ENCODE data around the gene NMS. TPM values are rescaled to one million over a fixed set of nuclear protein-coding genes. Genes with fewer than 3 reads are reported as not detected.

The NMS gene
- total RNA-seq, 4 donors from 2014 or later, result not detected

DNA sequence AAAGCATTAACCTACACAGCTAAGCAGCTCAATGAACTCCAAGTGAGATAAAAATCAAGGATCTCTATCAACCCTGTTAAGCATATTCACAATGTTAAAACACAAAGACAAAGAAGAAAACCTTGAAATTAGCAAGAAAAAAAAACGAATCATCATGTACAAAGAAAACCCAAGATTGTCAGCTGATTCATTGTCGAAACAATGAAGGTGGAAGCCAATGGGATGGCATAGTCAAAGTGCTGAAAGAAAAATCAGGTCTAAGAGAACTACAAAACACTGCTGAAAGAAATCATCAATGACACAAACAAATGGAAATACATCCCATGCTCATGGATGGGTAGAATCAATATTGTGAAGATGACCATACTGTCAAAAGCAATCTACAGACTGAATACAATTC, 32.5 kb downstream of the NMS start:
- Histone ChIP-seq H3K9me3 (peaks cover 0 to 21% (median 9%) of the 10 kb centered on the region in 4 donors), H3K36me3 (no peaks in the 10 kb centered on the region), H3K27me3 (no peaks in the 10 kb centered on the region), H3K4me3 (no peak overlapping the region), H3K27ac (replicated peaks in 1 of 4) (no peak overlapping the region), H3K4me1 (no peaks in the 10 kb centered on the region)
- DNase-seq (ENCODE audit: extremely low spot score), result no peak
- intact Hi-C loops (cut with DNase I), result no loop called here
- WGBS, result 76% methylated on average over 2 of the region's 2 CpGs
- no peak for TF ChIP-seq POLR2AphosphoS5 (IDR thresholded peaks at IDR 0.05)
- TF ChIP-seq, protein P1, sequence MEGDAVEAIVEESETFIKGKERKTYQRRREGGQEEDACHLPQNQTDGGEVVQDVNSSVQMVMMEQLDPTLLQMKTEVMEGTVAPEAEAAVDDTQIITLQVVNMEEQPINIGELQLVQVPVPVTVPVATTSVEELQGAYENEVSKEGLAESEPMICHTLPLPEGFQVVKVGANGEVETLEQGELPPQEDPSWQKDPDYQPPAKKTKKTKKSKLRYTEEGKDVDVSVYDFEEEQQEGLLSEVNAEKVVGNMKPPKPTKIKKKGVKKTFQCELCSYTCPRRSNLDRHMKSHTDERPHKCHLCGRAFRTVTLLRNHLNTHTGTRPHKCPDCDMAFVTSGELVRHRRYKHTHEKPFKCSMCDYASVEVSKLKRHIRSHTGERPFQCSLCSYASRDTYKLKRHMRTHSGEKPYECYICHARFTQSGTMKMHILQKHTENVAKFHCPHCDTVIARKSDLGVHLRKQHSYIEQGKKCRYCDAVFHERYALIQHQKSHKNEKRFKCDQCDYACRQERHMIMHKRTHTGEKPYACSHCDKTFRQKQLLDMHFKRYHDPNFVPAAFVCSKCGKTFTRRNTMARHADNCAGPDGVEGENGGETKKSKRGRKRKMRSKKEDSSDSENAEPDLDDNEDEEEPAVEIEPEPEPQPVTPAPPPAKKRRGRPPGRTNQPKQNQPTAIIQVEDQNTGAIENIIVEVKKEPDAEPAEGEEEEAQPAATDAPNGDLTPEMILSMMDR (IDR thresholded peaks at IDR 0.05), result no peak
- no peak for TF ChIP-seq EP300 (IDR thresholded peaks at IDR 0.05)
- no peak for TF ChIP-seq POLR2A (IDR thresholded peaks at IDR 0.05; ENCODE audit: low read depth)

DNA sequence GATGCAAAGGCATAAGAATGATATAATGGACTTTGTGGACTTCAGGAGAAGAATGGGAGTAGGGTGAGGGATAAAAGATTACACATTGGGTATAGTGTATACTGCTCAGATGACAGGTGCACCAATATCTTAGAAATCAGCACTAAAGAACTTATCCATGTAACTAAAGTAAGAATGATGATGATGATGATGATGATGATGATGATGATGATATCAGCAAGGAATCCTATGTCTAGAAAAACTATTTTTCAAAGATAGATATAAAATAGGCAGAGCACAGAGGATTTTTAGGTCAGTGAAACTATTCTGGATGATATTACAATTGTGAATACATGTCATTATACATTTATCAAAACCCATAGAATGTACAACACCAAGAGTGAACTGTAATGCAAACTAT, 34.3 kb downstream of the NMS start:
- Histone ChIP-seq H3K27ac (replicated peaks in 1 of 4) (no peak overlapping the region), H3K4me1 (no peaks in the 10 kb centered on the region), H3K4me3 (no peak overlapping the region), H3K27me3 (no peaks in the 10 kb centered on the region), H3K9me3 (peaks cover 0 to 19% (median 14%) of the 10 kb centered on the region in 4 donors), H3K36me3 (no peaks in the 10 kb centered on the region)
- TF ChIP-seq EP300 (IDR thresholded peaks at IDR 0.05), result no peak
- DNase-seq (ENCODE audit: extremely low spot score), result no peak
- intact Hi-C loops (cut with DNase I), result no loop called here

DNA sequence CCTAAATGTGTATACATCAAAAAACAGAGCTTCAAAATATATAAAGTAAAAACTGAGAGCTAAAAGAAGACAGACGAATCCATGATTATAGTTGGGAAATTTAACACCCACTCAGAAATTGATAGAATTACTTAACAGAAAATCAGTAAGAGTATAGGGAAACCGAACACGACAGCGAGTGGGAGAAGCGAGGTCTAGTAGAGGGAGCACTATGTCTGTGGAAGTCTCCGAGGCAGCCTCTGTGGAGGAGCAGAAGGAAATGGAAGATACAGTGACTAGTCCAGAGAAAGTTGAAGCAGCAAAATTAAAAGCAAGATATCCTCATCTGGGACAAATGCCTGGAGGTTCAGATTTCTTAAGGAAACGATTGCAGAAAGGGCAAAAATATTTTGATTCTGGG, 38.8 kb downstream of the NMS start:
- TF ChIP-seq POLR2A (IDR thresholded peaks at IDR 0.05; ENCODE audit: low read depth), result no peak
- no peak for TF ChIP-seq EP300 (IDR thresholded peaks at IDR 0.05)
- TF ChIP-seq POLR2AphosphoS5 (IDR thresholded peaks at IDR 0.05), result no peak
- TF ChIP-seq, protein P1 (IDR thresholded peaks at IDR 0.05), result no peak
- intact Hi-C loops (cut with DNase I), result no loop called here
- peaks cover 0 to 19% (median 14%) of the 10 kb centered on the region in 4 donors for H3K9me3 ChIP-seq
- H3K27ac ChIP-seq (replicated peaks in 1 of 4), result no peak overlapping the region
- no peaks in the 10 kb centered on the region for H3K4me1 ChIP-seq
- DNase-seq (ENCODE audit: extremely low spot score), result no peak
- H3K4me3 ChIP-seq, result no peak overlapping the region
- H3K36me3 ChIP-seq, result no peaks in the 10 kb centered on the region
- no peaks in the 10 kb centered on the region for H3K27me3 ChIP-seq
- WGBS, result 83% methylated on average over 7 of the region's 7 CpGs

DNA sequence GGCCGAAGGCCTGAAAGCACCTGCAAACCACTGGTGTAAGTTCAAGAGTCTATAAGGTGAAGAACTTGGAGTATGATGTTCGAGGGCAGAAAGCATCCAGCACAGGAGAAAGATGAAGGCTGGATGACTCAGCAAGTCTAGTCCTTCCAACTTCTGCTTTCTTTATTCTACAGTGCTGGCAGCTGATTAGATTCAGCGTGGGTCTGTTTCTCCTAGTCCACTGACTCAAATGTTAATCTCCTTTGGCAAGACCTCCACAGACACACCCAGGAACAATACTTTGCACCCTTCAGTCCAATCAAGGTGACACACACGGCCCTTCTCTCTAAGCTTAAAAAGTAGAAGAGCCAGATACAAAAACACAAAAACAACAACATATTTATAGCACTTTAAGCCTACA, 43.4 kb downstream of the NMS start:
- H3K27ac ChIP-seq (replicated peaks in 1 of 4), result no peak overlapping the region
- no peaks in the 10 kb centered on the region for H3K36me3 ChIP-seq
- WGBS, result 56% methylated on average over 4 of the region's 4 CpGs
- H3K4me1 ChIP-seq, result no peaks in the 10 kb centered on the region
- H3K4me3 ChIP-seq, result no peak overlapping the region
- H3K9me3 ChIP-seq, result no peaks in the 10 kb centered on the region
- no peak for DNase-seq (ENCODE audit: extremely low spot score)
- intact Hi-C loops (cut with DNase I), result no loop called here
- H3K27me3 ChIP-seq, result no peaks in the 10 kb centered on the region
- TF ChIP-seq POLR2AphosphoS5 (IDR thresholded peaks at IDR 0.05), result no peak
- TF ChIP-seq, protein P1 (IDR thresholded peaks at IDR 0.05), result no peak
- no peak for TF ChIP-seq POLR2A (IDR thresholded peaks at IDR 0.05; ENCODE audit: low read depth)
- TF ChIP-seq EP300 (IDR thresholded peaks at IDR 0.05), result no peak

DNA sequence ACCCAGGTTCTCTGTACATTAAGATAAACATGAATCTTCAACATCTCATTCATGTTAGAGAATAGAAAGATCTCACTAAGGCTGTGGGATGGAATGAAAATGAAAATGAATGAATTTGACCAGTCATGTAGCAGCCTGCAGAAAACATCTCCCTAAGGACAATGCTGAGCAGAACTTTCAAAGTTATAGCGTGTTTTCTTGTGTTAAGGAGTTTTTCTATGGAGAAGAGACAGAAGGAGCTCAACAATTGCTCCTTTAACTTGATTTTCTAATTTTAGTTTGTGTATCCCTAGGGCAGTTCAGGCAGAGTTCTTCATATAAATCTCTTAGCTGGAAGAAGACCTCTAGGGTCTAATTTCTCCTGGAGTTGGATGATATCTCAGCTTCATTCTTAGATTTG, 47.3 kb downstream of the NMS start:
- no peak for DNase-seq (ENCODE audit: extremely low spot score)
- TF ChIP-seq, protein P1 (IDR thresholded peaks at IDR 0.05), result no peak
- TF ChIP-seq EP300 (IDR thresholded peaks at IDR 0.05) (no peak), POLR2A (IDR thresholded peaks at IDR 0.05; ENCODE audit: low read depth) (no peak), POLR2AphosphoS5 (IDR thresholded peaks at IDR 0.05) (no peak)
- H3K36me3 ChIP-seq, result no peaks in the 10 kb centered on the region
- no peak overlapping the region for H3K27ac ChIP-seq (replicated peaks in 1 of 4)
- no peaks in the 10 kb centered on the region for H3K27me3 ChIP-seq
- H3K4me3 ChIP-seq, result no peak overlapping the region
- intact Hi-C loops (cut with DNase I), result no loop called here
- no peaks in the 10 kb centered on the region for H3K4me1 ChIP-seq
- H3K9me3 ChIP-seq, result no peaks in the 10 kb centered on the region
- 72% methylated on average over 1 of the region's 1 CpG for WGBS
